ENCODE results near the gene KIAA0408. TPM values are rescaled to one million over a fixed set of nuclear protein-coding genes. Genes with fewer than 3 reads are reported as not detected.

KIAA0408 gene
- total RNA-seq, 1 donor from 2014 or later, result 7.8 TPM

- Mint-ChIP-seq H3K4me3 (no peak overlapping the region), H3K36me3 (no peaks in the 10 kb centered on the region)
These were observed 35.1 kb upstream of the KIAA0408 start for GRCh38 chr6:127494240-127494767.

GRCh38 chr6:127489248-127489647 is 30.1 kb upstream of the KIAA0408 start:
- no peaks in the 10 kb centered on the region for H3K36me3 Mint-ChIP-seq
- H3K27ac Mint-ChIP-seq, result no peak overlapping the region
- no peaks in the 10 kb centered on the region for H3K9me3 Mint-ChIP-seq
- TF ChIP-seq, protein P1, sequence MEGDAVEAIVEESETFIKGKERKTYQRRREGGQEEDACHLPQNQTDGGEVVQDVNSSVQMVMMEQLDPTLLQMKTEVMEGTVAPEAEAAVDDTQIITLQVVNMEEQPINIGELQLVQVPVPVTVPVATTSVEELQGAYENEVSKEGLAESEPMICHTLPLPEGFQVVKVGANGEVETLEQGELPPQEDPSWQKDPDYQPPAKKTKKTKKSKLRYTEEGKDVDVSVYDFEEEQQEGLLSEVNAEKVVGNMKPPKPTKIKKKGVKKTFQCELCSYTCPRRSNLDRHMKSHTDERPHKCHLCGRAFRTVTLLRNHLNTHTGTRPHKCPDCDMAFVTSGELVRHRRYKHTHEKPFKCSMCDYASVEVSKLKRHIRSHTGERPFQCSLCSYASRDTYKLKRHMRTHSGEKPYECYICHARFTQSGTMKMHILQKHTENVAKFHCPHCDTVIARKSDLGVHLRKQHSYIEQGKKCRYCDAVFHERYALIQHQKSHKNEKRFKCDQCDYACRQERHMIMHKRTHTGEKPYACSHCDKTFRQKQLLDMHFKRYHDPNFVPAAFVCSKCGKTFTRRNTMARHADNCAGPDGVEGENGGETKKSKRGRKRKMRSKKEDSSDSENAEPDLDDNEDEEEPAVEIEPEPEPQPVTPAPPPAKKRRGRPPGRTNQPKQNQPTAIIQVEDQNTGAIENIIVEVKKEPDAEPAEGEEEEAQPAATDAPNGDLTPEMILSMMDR (conservative IDR thresholded peaks at IDR 0.05), result no peak
- no peaks in the 10 kb centered on the region for H3K27me3 Mint-ChIP-seq
- no peaks in the 10 kb centered on the region for H3K4me1 Mint-ChIP-seq (ENCODE audit: unreplicated experiment)
- DNase-seq (ENCODE audit: extremely low spot score, unreplicated experiment), result no peak
- no peak overlapping the region for H3K4me3 Mint-ChIP-seq

More at GRCh38 chr6:127494240-127494767, 35.1 kb upstream of the KIAA0408 start:
- no peak for DNase-seq (ENCODE audit: extremely low spot score, unreplicated experiment)
- no peaks in the 10 kb centered on the region for H3K27me3 Mint-ChIP-seq
- no peak overlapping the region for H3K27ac Mint-ChIP-seq
- TF ChIP-seq, protein P1 (conservative IDR thresholded peaks at IDR 0.05), result no peak
- H3K4me1 Mint-ChIP-seq (ENCODE audit: unreplicated experiment), result no peaks in the 10 kb centered on the region
- no peaks in the 10 kb centered on the region for H3K9me3 Mint-ChIP-seq

DNA sequence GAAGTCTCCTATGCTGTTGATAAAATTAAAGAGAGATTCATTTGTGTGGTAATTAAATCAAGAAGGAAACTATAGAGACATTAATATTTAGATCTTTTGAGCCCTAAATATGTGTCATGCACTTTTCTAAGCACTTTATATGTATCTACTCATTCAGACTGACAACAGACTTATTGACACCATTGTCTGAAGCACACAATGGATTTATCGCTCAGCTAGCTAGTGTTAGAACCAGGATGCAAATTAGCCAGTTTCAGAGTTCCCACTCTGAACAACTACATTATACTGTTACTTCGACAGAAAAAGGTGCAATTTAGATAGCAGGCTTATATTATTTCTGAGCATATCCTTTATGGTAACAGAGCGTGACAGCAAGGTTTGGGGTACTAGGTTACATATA is 27.7 kb upstream of the KIAA0408 start:
- H3K36me3 Mint-ChIP-seq, result no peaks in the 10 kb centered on the region
- no peaks in the 10 kb centered on the region for H3K9me3 Mint-ChIP-seq
- no peaks in the 10 kb centered on the region for H3K4me1 Mint-ChIP-seq (ENCODE audit: unreplicated experiment)
- H3K27me3 Mint-ChIP-seq, result no peaks in the 10 kb centered on the region
- TF ChIP-seq, protein P1 (conservative IDR thresholded peaks at IDR 0.05), result no peak
- no peak overlapping the region for H3K27ac Mint-ChIP-seq
- no peak overlapping the region for H3K4me3 Mint-ChIP-seq
- DNase-seq (ENCODE audit: extremely low spot score, unreplicated experiment), result no peak

GRCh38 chr6:127484212-127484863 is 25.1 kb upstream of the KIAA0408 start:
- no peak for DNase-seq (ENCODE audit: extremely low spot score, unreplicated experiment)
- H3K4me3 Mint-ChIP-seq, result no peak overlapping the region
- no peaks in the 10 kb centered on the region for H3K27me3 Mint-ChIP-seq
- no peaks in the 10 kb centered on the region for H3K9me3 Mint-ChIP-seq
- H3K27ac Mint-ChIP-seq, result no peak overlapping the region
- H3K36me3 Mint-ChIP-seq, result no peaks in the 10 kb centered on the region
- H3K4me1 Mint-ChIP-seq (ENCODE audit: unreplicated experiment), result no peaks in the 10 kb centered on the region
- TF ChIP-seq, protein P1 (conservative IDR thresholded peaks at IDR 0.05), result no peak

DNA sequence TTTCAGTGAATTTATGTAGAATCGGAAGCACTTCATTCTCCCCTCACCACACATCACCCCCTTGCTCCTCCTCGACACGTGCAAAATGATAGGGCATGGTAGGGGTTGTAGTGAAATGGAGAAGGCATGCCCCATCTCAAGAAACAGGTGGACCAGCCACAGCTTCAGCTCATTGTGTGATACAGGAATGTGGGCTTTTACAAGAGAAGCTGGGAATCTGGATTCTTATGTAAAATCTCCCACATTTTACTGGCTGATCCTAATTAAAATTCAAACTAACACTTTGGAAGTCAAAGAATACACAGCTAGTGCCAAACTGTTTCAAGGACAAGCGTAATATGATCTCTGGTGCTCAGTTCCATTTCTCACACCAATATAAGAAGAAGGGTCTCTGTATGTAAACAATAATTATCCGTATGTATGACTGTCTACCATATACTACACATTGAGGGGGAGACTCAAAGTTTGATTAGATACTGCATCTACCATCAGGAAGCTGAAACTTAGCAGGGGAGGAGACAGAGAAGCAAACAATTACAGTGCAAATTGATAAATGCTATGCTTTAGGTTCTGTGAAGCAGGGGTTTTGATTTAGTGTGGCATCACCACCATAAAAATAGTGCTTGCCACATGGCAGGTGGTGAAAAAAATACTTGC is 24.3 kb upstream of the KIAA0408 start:
- Mint-ChIP-seq H3K27me3 (no peaks in the 10 kb centered on the region), H3K4me1 (ENCODE audit: unreplicated experiment) (no peaks in the 10 kb centered on the region), H3K9me3 (no peaks in the 10 kb centered on the region), H3K27ac (no peak overlapping the region), H3K4me3 (no peak overlapping the region), H3K36me3 (no peaks in the 10 kb centered on the region)
- DNase-seq (ENCODE audit: extremely low spot score, unreplicated experiment), result no peak
- TF ChIP-seq, protein P1 (conservative IDR thresholded peaks at IDR 0.05), result no peak

All from type B pancreatic cell (in vitro differentiated cells).